ENCODE data around the gene RIC1. TPM values are rescaled to one million over a fixed set of nuclear protein-coding genes. Genes with fewer than 3 reads are reported as not detected.

Gene RIC1
- total RNA-seq, 2 donors from 2014 or later, result 19.6 to 24.3 TPM

GRCh38 chr9:5819174-5819573, 190.3 kb downstream of the RIC1 start:
- Mint-ChIP-seq H3K27ac (no peak overlapping the region), H3K36me3 (ENCODE audit: low read depth) (peaks cover 7% of the 10 kb centered on the region), H3K4me1 (peaks cover 18% of the 10 kb centered on the region), H3K27me3 (no peaks in the 10 kb centered on the region), H3K4me3 (no peak overlapping the region)
- H3K9me3 ChIP-seq (ENCODE audit: control insufficient read depth, low read length, poor library complexity, severe bottlenecking), result no peaks in the 10 kb centered on the region
- no peak for ATAC-seq
- no peak for DNase-seq

- ATAC-seq (no peak), DNase-seq (no peak)
- no peaks in the 10 kb centered on the region for H3K27me3 Mint-ChIP-seq
- no peaks in the 10 kb centered on the region for H3K9me3 ChIP-seq (ENCODE audit: control insufficient read depth, low read length, poor library complexity, severe bottlenecking)
- H3K4me3 Mint-ChIP-seq, result no peak overlapping the region
- H3K27ac Mint-ChIP-seq, result peak overlapping the region; percentile 2
- peaks cover 19% of the 10 kb centered on the region for H3K4me1 Mint-ChIP-seq
- peaks cover 9% of the 10 kb centered on the region for H3K36me3 Mint-ChIP-seq (ENCODE audit: low read depth)
Observed at GRCh38 chr9:5820425-5820824, 191.5 kb downstream of the RIC1 start.

- H3K36me3 Mint-ChIP-seq (ENCODE audit: low read depth), result peaks cover 4% of the 10 kb centered on the region
- peak overlapping the region; percentile 75 for H3K27ac Mint-ChIP-seq
- H3K27me3 Mint-ChIP-seq, result no peaks in the 10 kb centered on the region
- no peak overlapping the region for H3K4me3 Mint-ChIP-seq
- ATAC-seq (no peak), DNase-seq (no peak)
- H3K9me3 ChIP-seq (ENCODE audit: control insufficient read depth, low read length, poor library complexity, severe bottlenecking), result no peaks in the 10 kb centered on the region
- H3K4me1 Mint-ChIP-seq, result peaks cover 21% of the 10 kb centered on the region
Observed at GRCh38 chr9:5825223-5825622, 196.3 kb downstream of the RIC1 start.

Other genes with a start within 250 kb of the RIC1 start
- 10 to 100 TPM; 17.4 to 23.5 TPM for gene PLGRKT, start 191.2 kb upstream of the RIC1 start, total RNA-seq
- gene CD274, start 178.6 kb upstream of the RIC1 start, total RNA-seq, result 1 to 10 TPM; 4.7 to 6.7 TPM
- gene PDCD1LG2, start 118.6 kb upstream of the RIC1 start, total RNA-seq, result 1 to 10 TPM in 1 of 2 donors, under 1 TPM in 1; 0.50 to 1.1 TPM
- 10 to 100 TPM; 10.5 to 11.3 TPM for gene ERMP1, start 204.0 kb downstream of the RIC1 start, total RNA-seq